Measurements from ENCODE around the gene CD248.

CD248 gene

GRCh38 chr11:66344550-66345315 is 27.9 kb upstream of the CD248 start, which contains the start of gene BRMS1 (continued):
- TF ChIP-seq PBX3 (CRISPR knock-in tag; IDR thresholded peaks at IDR 0.05), result 0 out of 2 replicates have a peak, but pooled peaks have one; percentile 35
- TF ChIP-seq ZNF416 (tag by site-specific recombination; IDR thresholded peaks at IDR 0.05), result no peak
- no peak for TF ChIP-seq ZNF544 (tag by site-specific recombination; IDR thresholded peaks at IDR 0.05)
- TF ChIP-seq ZNF398 (tag by site-specific recombination; IDR thresholded peaks at IDR 0.05), result no peak
- no peak for TF ChIP-seq ZNF518A (tag by site-specific recombination; conservative IDR thresholded peaks at IDR 0.05; ENCODE audit: low read depth)
- TF ChIP-seq ZBTB48 (tag by site-specific recombination; IDR thresholded peaks at IDR 0.05), result peak; percentile 63
- no peak for TF ChIP-seq ZSCAN18 (tag by site-specific recombination; IDR thresholded peaks at IDR 0.05)
- TF ChIP-seq SP2 (tag by site-specific recombination; IDR thresholded peaks at IDR 0.05), result peak; percentile 66
- TF ChIP-seq ZNF600 (tag by site-specific recombination; IDR thresholded peaks at IDR 0.05), result no peak; the same call in 1 of the 2 replicates
- TF ChIP-seq ZNF24 (tag by site-specific recombination; IDR thresholded peaks at IDR 0.05), result no peak
- no peak for TF ChIP-seq ZNF311 (tag by site-specific recombination; IDR thresholded peaks at IDR 0.05; ENCODE audit: borderline replicate concordance)
- no peak for TF ChIP-seq ZNF623 (tag by site-specific recombination; IDR thresholded peaks at IDR 0.05)
- no peak for TF ChIP-seq SCRT2 (tag by site-specific recombination; IDR thresholded peaks at IDR 0.05)
- TF ChIP-seq ZNF747 (tag by site-specific recombination; IDR thresholded peaks at IDR 0.05), result no peak
- TF ChIP-seq ZNF624 (tag by site-specific recombination; IDR thresholded peaks at IDR 0.05), result no peak
- no peak for TF ChIP-seq KLF7 (tag by site-specific recombination; IDR thresholded peaks at IDR 0.05; ENCODE audit: borderline replicate concordance)
- TF ChIP-seq ZNF791 (tag by site-specific recombination; IDR thresholded peaks at IDR 0.05), result no peak
- TF ChIP-seq ZSCAN30 (tag by site-specific recombination; IDR thresholded peaks at IDR 0.05), result 0 out of 2 replicates have a peak, but pooled peaks have one; percentile 17
- TF ChIP-seq ZNF423 (tag by site-specific recombination; IDR thresholded peaks at IDR 0.05), result no peak
- no peak for TF ChIP-seq TRIM28 (IDR thresholded peaks at IDR 0.05; ENCODE audit: borderline replicate concordance, low read length)
- TF ChIP-seq ZNF596 (tag by site-specific recombination; IDR thresholded peaks at IDR 0.05), result no peak
- TF ChIP-seq ZNF280C (tag by site-specific recombination; IDR thresholded peaks at IDR 0.05), result no peak
- TF ChIP-seq GFI1B (tag by site-specific recombination; IDR thresholded peaks at IDR 0.05), result 0 out of 2 replicates have a peak, but pooled peaks have one; percentile 73
- no peak for TF ChIP-seq GLI4 (tag by site-specific recombination; IDR thresholded peaks at IDR 0.05)
- TF ChIP-seq ZNF792 (tag by site-specific recombination; IDR thresholded peaks at IDR 0.05), result no peak
- no peak for TF ChIP-seq ZNF221 (tag by site-specific recombination; IDR thresholded peaks at IDR 0.05; ENCODE audit: borderline replicate concordance)
- no peak for TF ChIP-seq TCF7L2 (IDR thresholded peaks at IDR 0.05; ENCODE audit: borderline replicate concordance, low read depth, low read length)
